Measurements from ENCODE around the gene KCNIP4. TPM values are rescaled to one million over a fixed set of nuclear protein-coding genes. Genes with fewer than 3 reads are reported as not detected.

Gene KCNIP4
- total RNA-seq, 1 experiment from 2014 or later, result not detected

- Histone ChIP-seq H3F3A (ENCODE audit: insufficient read depth, low read depth) (no peaks in the 10 kb centered on the region), H3K4me2 (no peak overlapping the region), H3K9me3 (ENCODE audit: insufficient read depth, low read depth) (no peaks in the 10 kb centered on the region), H3K27me3 (ENCODE audit: insufficient read depth, low read depth) (no peaks in the 10 kb centered on the region), H3K4me3 (no peak overlapping the region), H4K20me1 (ENCODE audit: insufficient read depth) (no peaks in the 10 kb centered on the region), H3K36me3 (ENCODE audit: low read depth) (no peaks in the 10 kb centered on the region), H3K4me1 (replicated peaks; ENCODE audit: insufficient read depth) (no peaks in the 10 kb centered on the region), H3K79me2 (ENCODE audit: low read depth) (no peaks in the 10 kb centered on the region), H3K27ac (no peak overlapping the region), H2AFZ (no peak overlapping the region), H3K9me2 (ENCODE audit: insufficient read depth) (no peaks in the 10 kb centered on the region)
- ChIA-PET POLR2A (ENCODE audit: unreplicated experiment) (no interaction called here), CTCF (no interaction called here)
- no TSS peak for BruUV-seq (replicated peaks)
- DNase-seq, result no peak
- intact Hi-C loops (cut with micrococcal nuclease; ENCODE audit: unreplicated experiment), result no loop called here
- no peak for TF ChIP-seq CTCF (conservative IDR thresholded peaks at IDR 0.05)
- TF ChIP-seq EZH2 (IDR thresholded peaks at IDR 0.05; ENCODE audit: low read depth), result no peak
These were observed 61.1 kb downstream of the KCNIP4 start for GRCh38 chr4:21887481-21887880.

GRCh38 chr4:21885770-21886169 is 62.8 kb downstream of the KCNIP4 start:
- Histone ChIP-seq H3F3A (ENCODE audit: insufficient read depth, low read depth) (no peaks in the 10 kb centered on the region), H3K27me3 (ENCODE audit: insufficient read depth, low read depth) (no peaks in the 10 kb centered on the region), H3K36me3 (ENCODE audit: low read depth) (no peaks in the 10 kb centered on the region), H3K79me2 (ENCODE audit: low read depth) (no peaks in the 10 kb centered on the region), H3K4me2 (no peak overlapping the region), H3K4me1 (replicated peaks; ENCODE audit: insufficient read depth) (no peaks in the 10 kb centered on the region), H3K4me3 (no peak overlapping the region), H3K9me3 (ENCODE audit: insufficient read depth, low read depth) (no peaks in the 10 kb centered on the region), H3K27ac (no peak overlapping the region), H4K20me1 (ENCODE audit: insufficient read depth) (no peaks in the 10 kb centered on the region), H3K9me2 (ENCODE audit: insufficient read depth) (no peaks in the 10 kb centered on the region), H2AFZ (no peak overlapping the region)
- BruUV-seq (replicated peaks), result no TSS peak
- ChIA-PET POLR2A (ENCODE audit: unreplicated experiment) (no interaction called here), CTCF (no interaction called here)
- no peak for DNase-seq
- intact Hi-C loops (cut with micrococcal nuclease; ENCODE audit: unreplicated experiment), result no loop called here
- TF ChIP-seq EZH2 (IDR thresholded peaks at IDR 0.05; ENCODE audit: low read depth) (no peak), CTCF (conservative IDR thresholded peaks at IDR 0.05) (no peak)

- intact Hi-C loops (cut with micrococcal nuclease; ENCODE audit: unreplicated experiment), result no loop called here
- Histone ChIP-seq H4K20me1 (ENCODE audit: insufficient read depth) (no peaks in the 10 kb centered on the region), H3K79me2 (ENCODE audit: low read depth) (no peaks in the 10 kb centered on the region), H3K4me3 (no peak overlapping the region), H3K9me3 (ENCODE audit: insufficient read depth, low read depth) (no peaks in the 10 kb centered on the region), H2AFZ (no peak overlapping the region), H3K36me3 (ENCODE audit: low read depth) (no peaks in the 10 kb centered on the region), H3K27ac (no peak overlapping the region), H3K4me2 (no peak overlapping the region), H3F3A (ENCODE audit: insufficient read depth, low read depth) (no peaks in the 10 kb centered on the region), H3K9me2 (ENCODE audit: insufficient read depth) (no peaks in the 10 kb centered on the region), H3K4me1 (replicated peaks; ENCODE audit: insufficient read depth) (no peaks in the 10 kb centered on the region), H3K27me3 (ENCODE audit: insufficient read depth, low read depth) (no peaks in the 10 kb centered on the region)
- DNase-seq, result no peak
- no TSS peak for BruUV-seq (replicated peaks)
- CTCF ChIA-PET, result no interaction called here
- TF ChIP-seq CTCF (conservative IDR thresholded peaks at IDR 0.05), result no peak
- no peak for TF ChIP-seq EZH2 (IDR thresholded peaks at IDR 0.05; ENCODE audit: low read depth)
- POLR2A ChIA-PET (ENCODE audit: unreplicated experiment), result no interaction called here
These were observed 63.3 kb downstream of the KCNIP4 start for GRCh38 chr4:21885241-21885640.
